Measurements from ENCODE around the gene GPR137.
"Not testable (repeated sequence)": the region's sequence is repeated elsewhere in the genome, so short reads cannot be mapped to it uniquely, and the experiment has no call there.

Gene GPR137

DNA sequence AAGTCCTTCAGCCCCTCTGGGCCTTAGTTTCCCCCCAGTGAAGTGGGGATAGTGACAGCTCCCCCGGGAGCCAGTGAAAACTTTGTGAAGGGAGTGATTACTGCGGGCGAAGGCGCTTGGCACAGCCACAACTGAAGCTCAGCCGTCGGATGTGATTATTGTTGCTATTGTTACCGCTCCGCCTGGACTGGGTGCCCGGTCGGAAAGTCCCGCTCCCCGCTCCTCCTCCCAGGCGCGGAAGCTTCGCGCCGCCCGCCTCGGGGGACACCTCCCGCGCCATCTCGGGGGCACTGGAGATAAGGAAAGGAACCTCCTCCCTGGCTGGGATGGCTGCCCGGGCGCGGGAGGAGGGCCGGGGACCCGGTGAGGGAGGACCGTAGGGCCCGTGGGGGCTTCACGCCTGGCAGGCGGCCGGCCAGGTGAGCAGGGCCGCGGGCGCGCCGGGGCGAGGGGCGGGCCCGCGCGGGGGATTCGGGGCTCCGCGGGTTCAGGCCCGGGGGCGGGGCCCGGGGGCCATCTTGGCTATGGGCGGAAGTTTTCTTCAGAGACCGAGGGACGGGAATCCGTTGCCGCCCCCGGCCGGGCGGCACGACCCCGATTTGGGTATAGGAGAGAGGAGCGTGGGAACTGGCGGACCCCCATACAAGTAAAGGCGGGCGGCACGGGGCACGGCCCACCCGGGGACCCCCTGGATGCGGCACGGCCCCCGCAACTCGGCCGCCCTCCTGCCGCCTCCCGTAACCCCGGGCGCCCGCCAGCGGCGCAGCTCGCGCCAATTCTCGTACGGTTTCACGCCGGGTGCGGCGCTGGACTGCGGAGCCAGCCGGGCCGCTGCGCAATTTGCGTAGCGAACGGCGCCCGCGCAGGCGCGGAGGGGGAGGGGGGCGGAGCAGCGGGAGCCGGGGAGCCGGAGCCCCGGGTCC lies at the start of gene GPR137:
GPR137 (plus strand) TSS at position 887 of the 923 bp plus-strand sequence. CDS start 677 bp downstream, outside the sequence.
- peak; percentile 85 for DNase-seq (ENCODE audit: low read depth in 2 of 2)

GRCh38 chr11:64237484-64237951 lies 48.1 kb upstream of the GPR137 start:
- DNase-seq (ENCODE audit: low read depth in 2 of 2), result no peak

GRCh38 chr11:64238076-64238475 lies 47.6 kb upstream of the GPR137 start:
- no peak for DNase-seq (ENCODE audit: low read depth in 2 of 2)

DNA sequence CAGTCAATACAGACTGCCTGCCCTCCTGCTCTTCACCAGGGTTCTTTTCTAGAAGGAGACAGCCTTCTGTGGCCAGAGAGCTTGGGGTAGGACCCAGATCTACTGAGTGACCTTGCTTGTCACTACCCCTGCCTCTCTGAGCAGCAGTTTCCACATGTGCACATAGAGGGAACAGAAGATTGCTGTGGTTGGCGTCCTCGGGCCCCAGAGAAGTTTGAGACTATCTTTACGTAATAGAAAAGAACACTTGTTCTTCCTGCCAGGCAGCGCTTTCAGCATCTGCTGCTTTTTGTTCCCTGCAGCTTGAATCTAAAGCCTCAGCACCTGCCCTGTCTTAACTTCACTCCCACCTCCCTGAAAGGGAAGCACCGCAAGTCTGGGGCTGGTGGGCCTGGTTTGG lies 46.6 kb upstream of the GPR137 start:
- DNase-seq (ENCODE audit: low read depth in 2 of 2), result no peak

GRCh38 chr11:64239662-64240434 lies 45.8 kb upstream of the GPR137 start:
- no peak for DNase-seq (ENCODE audit: low read depth in 2 of 2)

GRCh38 chr11:64240435-64241240 lies 45.0 kb upstream of the GPR137 start, which contains the start of gene FKBP2:
Gene FKBP2, plus strand, starts transcription at chr11:64241095. Its CDS starts 1,293 bp downstream, at chr11:64242388.
- DNase-seq (ENCODE audit: low read depth in 2 of 2), result peak; percentile 96 to 97

DNA sequence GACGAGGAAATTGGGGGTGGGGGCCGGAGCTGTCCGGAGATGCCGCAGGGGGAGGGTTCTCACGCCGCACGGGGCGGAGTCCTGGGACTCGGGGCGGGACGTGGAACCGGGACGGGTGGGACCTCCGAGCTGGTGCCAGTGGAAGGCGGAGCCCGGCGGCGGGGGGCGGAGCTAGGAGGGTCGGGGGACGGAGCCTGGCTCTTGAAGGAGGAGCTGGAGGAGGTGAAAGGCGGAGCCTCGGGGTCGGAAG lies 44.5 kb upstream of the GPR137 start:
- peak; percentile 100 for DNase-seq (ENCODE audit: low read depth in 2 of 2)

DNA sequence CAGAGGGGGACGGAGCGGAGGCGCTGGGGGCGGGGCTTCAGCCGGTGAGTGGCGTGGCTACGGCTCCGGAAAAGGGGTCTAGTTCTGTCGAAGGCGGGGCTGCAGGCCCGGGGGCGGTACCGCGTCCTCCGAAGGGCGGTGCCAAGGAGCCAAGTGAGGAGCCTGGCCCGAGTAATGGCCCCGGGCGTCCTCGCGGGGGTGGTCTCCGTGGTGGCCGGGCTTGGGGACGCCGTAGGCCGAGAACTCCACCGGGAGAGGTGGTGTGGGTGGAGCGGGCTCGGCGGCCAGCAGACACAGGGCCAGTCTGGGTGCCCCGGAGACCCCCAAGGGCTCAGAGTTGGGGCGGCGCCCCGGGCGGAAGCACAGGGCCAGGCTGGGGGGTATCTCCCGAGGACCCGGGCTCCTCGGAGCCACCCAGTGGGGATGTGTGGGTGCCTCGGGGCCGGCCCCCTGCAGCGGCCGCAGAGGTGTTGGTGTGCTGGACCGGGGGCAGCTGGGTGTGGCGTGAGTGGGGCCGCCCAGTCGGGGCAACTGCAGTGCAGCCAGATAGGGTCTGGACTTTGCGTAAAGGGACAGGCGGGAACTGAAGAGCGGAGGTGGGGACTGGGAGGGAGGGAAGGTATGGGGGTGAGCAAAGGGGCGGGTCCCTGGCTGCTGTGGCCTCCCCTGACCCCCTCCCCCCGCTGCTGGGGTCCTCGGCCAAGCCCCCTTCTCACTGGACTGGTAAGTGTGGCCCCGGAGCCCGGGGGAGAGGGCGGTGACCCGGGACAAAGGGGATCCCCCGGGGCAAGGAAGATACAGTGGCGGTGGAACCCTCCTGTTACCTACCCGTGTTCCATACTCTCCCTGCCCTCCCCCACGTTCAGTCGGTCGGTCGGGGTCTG lies 43.9 kb upstream of the GPR137 start:
- no peak for DNase-seq (ENCODE audit: low read depth in 2 of 2)

GRCh38 chr11:64243236-64243854 lies 42.3 kb upstream of the GPR137 start:
- no peak for DNase-seq (ENCODE audit: low read depth in 2 of 2)

DNA sequence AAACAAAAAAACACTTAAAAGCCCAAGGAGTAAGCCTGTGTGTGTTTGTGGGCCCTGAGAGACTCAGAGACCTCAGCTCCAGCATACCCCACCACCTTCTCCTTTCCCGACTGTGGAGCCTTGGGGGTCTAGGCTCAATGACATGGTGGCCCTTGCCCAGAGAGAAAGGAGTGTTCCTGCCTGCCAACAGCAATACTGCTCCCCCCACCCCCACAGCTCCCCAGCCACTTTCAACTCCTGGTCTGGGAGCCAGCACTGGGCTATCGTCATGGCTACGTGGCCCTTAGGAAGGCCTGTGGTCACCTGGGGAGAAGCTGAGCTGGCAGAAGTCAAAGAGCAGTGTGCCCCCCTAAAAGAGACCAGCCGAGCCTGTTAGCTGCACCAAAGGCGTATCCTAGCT lies 41.5 kb upstream of the GPR137 start:
- no peak for DNase-seq (ENCODE audit: low read depth in 2 of 2)

DNA sequence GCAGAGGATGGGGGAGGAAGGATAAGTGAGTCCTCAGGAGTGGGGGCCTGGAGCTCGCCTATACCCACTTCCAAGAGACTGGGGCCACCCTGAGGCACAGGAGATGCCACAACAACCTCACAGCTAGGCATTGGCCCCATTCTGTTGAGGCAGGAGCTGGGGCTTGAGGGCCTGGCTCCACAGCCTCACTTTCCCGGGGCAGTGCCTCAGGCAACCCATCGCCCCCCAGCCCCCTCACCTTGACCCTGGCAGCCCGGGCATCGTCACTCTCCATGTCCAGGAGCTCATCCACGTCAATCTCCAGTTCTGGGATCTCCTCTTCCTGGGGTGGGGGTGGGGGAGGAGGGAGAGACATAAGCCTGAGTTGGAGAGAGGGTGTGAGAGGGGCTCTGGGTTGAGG lies 40.7 kb upstream of the GPR137 start:
- DNase-seq (ENCODE audit: low read depth in 2 of 2), result no peak

- no peak for DNase-seq (ENCODE audit: low read depth in 2 of 2)
Measured at GRCh38 chr11:64245401-64245796, 40.2 kb upstream of the GPR137 start.

DNA sequence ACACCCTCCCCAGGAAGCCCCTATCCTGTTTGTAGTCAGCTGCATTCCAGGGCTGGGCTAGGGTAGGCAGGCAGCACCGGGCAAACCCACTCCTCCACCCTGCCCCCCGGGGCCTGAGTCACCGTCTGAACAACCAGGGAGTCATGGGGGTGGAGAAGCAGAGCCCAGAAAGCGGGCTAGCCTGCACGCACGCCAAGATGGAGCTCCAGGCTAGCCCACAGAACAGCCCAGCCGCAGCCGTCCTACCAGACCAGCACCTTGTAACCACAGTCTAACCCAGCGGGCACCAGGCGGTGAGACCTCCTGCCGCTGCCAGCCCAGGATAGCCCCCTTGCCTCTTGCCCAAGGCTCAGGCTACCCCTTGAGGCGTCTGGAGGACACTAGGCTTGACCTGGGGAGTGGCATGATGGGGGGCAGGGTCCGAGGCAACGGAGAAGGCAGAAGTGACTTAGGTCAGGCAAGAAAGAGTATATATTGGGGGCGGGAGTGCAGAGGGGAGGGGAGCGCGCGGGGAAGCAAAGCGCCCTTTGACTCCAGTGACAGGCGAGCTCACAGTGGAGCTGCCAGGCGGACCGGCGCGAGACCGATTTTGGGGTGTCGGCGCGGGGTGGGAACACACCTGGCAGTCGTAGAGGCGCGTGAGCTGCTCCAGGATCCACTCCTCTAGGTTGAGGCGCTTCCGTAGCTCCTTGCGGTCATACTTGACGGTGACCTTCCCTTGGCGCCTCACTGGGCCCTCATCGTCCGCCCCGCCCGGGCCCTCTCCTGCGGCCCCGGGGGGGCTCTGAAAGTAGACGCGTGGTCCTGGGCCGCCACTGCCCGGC lies 39.6 kb upstream of the GPR137 start:
- peak; percentile 68 to 73 for DNase-seq (ENCODE audit: low read depth in 2 of 2)

DNA sequence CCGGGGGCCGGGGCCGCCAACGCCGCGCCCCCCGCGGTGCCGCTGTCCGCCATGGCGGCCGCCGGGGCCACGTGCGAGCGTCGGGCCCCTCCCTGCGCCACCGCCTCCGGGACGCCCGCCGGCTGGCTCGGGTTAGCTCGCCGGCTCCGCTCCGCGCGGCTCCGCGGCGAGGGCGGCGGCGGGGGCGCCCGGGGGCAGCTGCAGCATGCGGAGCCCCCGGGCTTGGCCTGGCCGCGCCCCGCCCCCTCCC lies 39.1 kb upstream of the GPR137 start:
- not testable (repeated sequence) for DNase-seq (ENCODE audit: low read depth in 2 of 2)

GRCh38 chr11:64246871-64247728 lies 38.5 kb upstream of the GPR137 start, which contains the start of gene PPP1R14B:
Gene PPP1R14B, minus strand, starts transcription at chr11:64246943. Its CDS starts 270 bp downstream, at chr11:64246673.
- DNase-seq (ENCODE audit: low read depth in 2 of 2), result peak; percentile 64 to 83

DNA sequence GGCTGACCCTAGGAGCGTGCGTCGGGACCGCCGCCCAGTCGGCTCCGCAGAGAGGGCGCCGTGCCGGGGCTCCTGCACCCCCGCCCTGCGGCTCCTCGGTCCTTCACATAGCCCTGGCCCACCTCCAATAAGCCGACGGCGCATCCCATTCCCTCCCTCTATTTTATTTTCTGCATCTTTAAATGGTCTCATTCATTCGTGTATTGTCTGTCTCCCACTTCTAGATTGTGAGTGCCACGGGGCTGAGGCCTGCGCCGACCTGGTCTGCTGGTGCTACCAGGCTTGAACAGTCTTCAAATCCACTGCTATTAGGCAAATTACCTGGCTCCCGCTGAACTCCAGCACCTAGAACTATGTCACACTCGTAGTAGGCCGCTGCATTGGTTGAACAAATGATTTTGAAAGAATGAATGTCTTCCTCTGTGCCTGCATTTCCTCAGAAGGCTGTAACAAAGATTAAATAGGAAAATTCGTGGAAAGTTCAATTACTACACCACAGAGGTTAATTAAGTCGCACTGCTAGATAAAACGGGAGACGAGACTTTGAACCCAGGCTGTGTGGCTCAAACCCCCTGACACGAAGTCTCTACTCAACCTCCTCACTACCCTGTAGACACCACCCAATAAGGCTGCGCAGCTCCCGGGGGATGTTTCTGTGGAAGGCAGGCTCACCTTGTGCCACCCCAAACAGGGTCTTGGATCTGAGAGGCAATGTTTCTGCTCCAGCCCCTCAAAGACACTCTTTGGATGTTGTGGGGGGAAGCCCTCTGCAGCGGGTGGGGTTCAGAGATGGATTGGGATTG lies 37.7 kb upstream of the GPR137 start:
- no peak for DNase-seq (ENCODE audit: low read depth in 2 of 2)

DNA sequence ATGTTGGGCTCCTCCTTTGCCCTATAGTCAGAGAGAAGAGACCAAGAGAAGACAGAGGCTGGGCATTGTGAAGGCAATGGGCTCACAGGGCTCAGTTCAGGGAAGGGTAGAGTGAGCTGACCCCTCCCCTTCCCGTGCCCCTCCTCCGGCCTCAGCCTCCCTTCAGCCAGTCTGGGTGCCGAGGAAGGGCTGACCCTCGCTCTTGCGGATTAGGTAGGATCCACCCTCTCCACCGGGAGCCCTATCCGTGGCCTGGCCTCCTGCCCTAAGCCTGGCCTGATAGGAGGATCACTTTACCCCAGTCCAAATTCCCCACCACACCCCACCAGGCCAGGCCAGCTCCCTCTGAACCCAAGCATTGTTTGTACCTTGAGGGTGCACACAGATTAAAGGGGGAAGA lies 37.1 kb upstream of the GPR137 start:
- no peak for DNase-seq (ENCODE audit: low read depth in 2 of 2)

DNA sequence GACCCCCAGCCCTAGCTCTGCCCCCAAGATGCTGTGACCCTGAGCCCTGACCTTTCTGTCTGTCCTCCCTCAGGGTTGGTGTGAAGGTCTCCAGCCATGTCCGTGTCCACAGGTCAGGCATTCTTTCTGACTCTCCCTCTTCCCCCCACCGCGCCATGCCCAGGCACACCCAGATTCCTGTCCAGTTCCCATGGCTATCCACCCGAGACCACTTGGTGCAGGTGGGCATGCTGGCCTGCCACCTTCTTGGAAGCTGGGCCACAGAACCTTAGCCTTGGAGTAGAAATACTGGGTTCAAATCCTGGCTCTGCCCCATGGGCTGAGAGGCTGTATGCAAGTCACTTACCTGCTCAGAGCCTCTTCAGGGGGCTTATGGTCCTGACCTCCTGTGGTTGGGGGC lies 36.6 kb upstream of the GPR137 start:
- DNase-seq (ENCODE audit: low read depth in 2 of 2), result no peak

Measured in stimulated activated CD4-positive, alpha-beta T cell treated with anti-CD3 and anti-CD28 coated beads, Interleukin-12 subunit alpha, Interleukin-12 subunit beta, amount 100 ng/mL, for 24 hours (primary cell).